Gastroesophageal sphincter (tissue), 3 donors: Measurements from ENCODE around the gene CACNG3.

Experiments
- CTCF ChIP-seq, 4 experiments: fragments of 200-600 bp in 2 of 4; fragments of 450-650 bp in 2 of 4; sonication (generic) in 1 of 4; IDR thresholded peaks; one replicate each; pipeline ENCODE4 v1.5.1; 2017 to 2019; ENCODE audit warnings: antibody characterized with exemption in 4 of 4, mild to moderate bottlenecking in 2 of 4, moderate library complexity in 2 of 4
- EP300 ChIP-seq: sonication (generic); formaldehyde crosslinking; IDR thresholded peaks from one replicate; pipeline ENCODE4 v1.6.1; 2017; ENCODE audit warnings: antibody characterized with exemption, mild to moderate bottlenecking
- POLR2A ChIP-seq, 2 donors: fragments of 450-650 bp; IDR thresholded peaks; one replicate each; pipeline ENCODE4 v1.6.1; 2017; ENCODE audit warnings: antibody characterized with exemption in 2 of 2, mild to moderate bottlenecking in 2 of 2, moderate library complexity in 1 of 2
- POLR2AphosphoS5 ChIP-seq: sonication (generic); formaldehyde crosslinking; IDR thresholded peaks from one replicate; pipeline ENCODE4 v1.6.1; 2017; ENCODE audit warnings: antibody characterized with exemption

- TF ChIP-seq CTCF (IDR thresholded peaks at IDR 0.05), result no peak
- no peak for TF ChIP-seq POLR2AphosphoS5
- TF ChIP-seq POLR2A (IDR thresholded peaks at IDR 0.05), result no peak
- no peak for TF ChIP-seq EP300
Measured at GRCh38 chr16:24409045-24409444, 152.9 kb downstream of the CACNG3 start.
